GM10266 (cell line): ENCODE results near the gene C6orf89.

ENCODE experiments used
- DNase-seq: peaks from one replicate; pipeline ENCODE4 v3.0.0; 2012; ENCODE audit errors: extremely low spot score
- CTCF ChIP-seq: IDR thresholded peaks from 2 replicates; pipeline ENCODE4 v1.5.1; 2012; ENCODE audit warnings: mild to moderate bottlenecking, low read depth; ENCODE audit not compliant: control insufficient read depth, insufficient read depth; ENCODE audit errors: missing control alignments

C6orf89 gene

GRCh38 chr6:36906539-36907325 is 21.0 kb downstream of the C6orf89 start:
- DNase-seq: no peak
- no peak for TF ChIP-seq CTCF

GRCh38 chr6:36907781-36908180 is 22.0 kb downstream of the C6orf89 start:
- TF ChIP-seq CTCF: no peak
- no peak for DNase-seq

GRCh38 chr6:36908747-36909146 is 23.0 kb downstream of the C6orf89 start:
- no peak for TF ChIP-seq CTCF
- DNase-seq: no peak

GRCh38 chr6:36912030-36912454 is 26.3 kb downstream of the C6orf89 start:
- TF ChIP-seq CTCF: no peak
- no peak for DNase-seq

- DNase-seq: peak; percentile 54
- TF ChIP-seq CTCF: peak; percentile 18
Observed at GRCh38 chr6:36912586-36912985, 26.8 kb downstream of the C6orf89 start.

GRCh38 chr6:36913082-36913481 is 27.3 kb downstream of the C6orf89 start:
- TF ChIP-seq CTCF: no peak

GRCh38 chr6:36914227-36914794 is 28.6 kb downstream of the C6orf89 start:
- DNase-seq: no peak
- no peak for TF ChIP-seq CTCF

More at GRCh38 chr6:36913082-36913481, 27.3 kb downstream of the C6orf89 start:
- DNase-seq: no peak
